ENCODE results near the gene ZNF558.

- TF ChIP-seq CTCF (IDR thresholded peaks at IDR 0.05; ENCODE audit: insufficient read depth, low read length, poor library complexity, severe bottlenecking) (no peak), EZH2phosphoT487 (conservative IDR thresholded peaks at IDR 0.05; ENCODE audit: low read length) (no peak)
Observed at GRCh38 chr19:8866344-8866743, 34.2 kb upstream of the ZNF558 start.

Measured in SU-DHL-6 (cell line).